Measurements from ENCODE around the gene SNAI1. TPM values are rescaled to one million over a fixed set of nuclear protein-coding genes. Genes with fewer than 3 reads are reported as not detected.
A peak's percentile ranks its signal among the peaks of the same experiment; 100 is the strongest.
"Not testable (repeated sequence)": the region's sequence is repeated elsewhere in the genome, so short reads cannot be mapped to it uniquely, and the experiment has no call there.

The SNAI1 gene
- total and polyA plus RNA-seq, 8 donors = 0.37 to 7.1 (median 2.7) TPM; not detected in 2

DNA sequence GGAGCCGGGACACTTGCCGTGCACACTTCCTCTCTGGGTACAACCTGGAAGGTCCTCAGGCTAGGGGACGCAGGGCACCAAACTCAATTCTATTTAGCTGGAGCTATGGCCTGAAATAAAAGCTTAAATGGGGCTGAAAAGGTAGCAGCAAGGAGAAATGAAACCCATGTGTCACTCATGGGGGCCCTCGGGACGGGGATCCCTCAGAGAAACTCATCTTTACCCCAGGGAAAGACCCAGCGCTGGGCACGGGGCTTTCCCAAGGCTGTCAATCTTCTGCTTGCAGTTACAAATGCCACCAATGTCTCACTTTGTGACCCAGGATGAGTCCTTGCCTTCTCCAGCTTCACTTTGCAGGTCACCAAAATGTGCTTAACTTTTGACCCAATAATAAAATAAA lies 16.5 kb downstream of the SNAI1 start:
- TF ChIP-seq POLR2A (IDR thresholded peaks at IDR 0.05) (no peak), CTCF (IDR thresholded peaks at IDR 0.05) (no peak), POLR2AphosphoS5 (IDR thresholded peaks at IDR 0.05) (no peak), EP300 (IDR thresholded peaks at IDR 0.05) (no peak)
- DNase-seq = no peak
- Histone ChIP-seq H3K36me3 (no peaks in the 10 kb centered on the region), H3K27ac (no peak overlapping the region), H3K9me3 (no peaks in the 10 kb centered on the region), H3K4me1 (no peaks in the 10 kb centered on the region), H3K4me3 (no peak overlapping the region), H3K27me3 (no peaks in the 10 kb centered on the region)
- WGBS, 5 donors = 68 to 85% (median 71%) methylated on average over 7 of the region's 7 CpGs
- intact Hi-C loops (cut with DNase I; ENCODE audit: low total_unique reads) = no loop called here

GRCh38 chr20:50000548-50001222 lies 17.9 kb downstream of the SNAI1 start:
- 70 to 77% (median 73%) methylated on average over 14 of the region's 14 CpGs for WGBS, 5 donors

GRCh38 chr20:50001784-50002311 lies 19.1 kb downstream of the SNAI1 start:
- 82 to 94% (median 88%) methylated on average over 9 of the region's 9 CpGs for WGBS, 5 donors
- H3K27ac ChIP-seq = no peak overlapping the region
- no peaks in the 10 kb centered on the region for H3K9me3 ChIP-seq
- no peaks in the 10 kb centered on the region for H3K36me3 ChIP-seq
- DNase-seq = no peak
- no peaks in the 10 kb centered on the region for H3K27me3 ChIP-seq
- H3K4me3 ChIP-seq = no peak overlapping the region
- H3K4me1 ChIP-seq = no peaks in the 10 kb centered on the region
- intact Hi-C loops (cut with DNase I; ENCODE audit: low total_unique reads) = no loop called here
- TF ChIP-seq POLR2AphosphoS5 (IDR thresholded peaks at IDR 0.05) (no peak), POLR2A (IDR thresholded peaks at IDR 0.05) (no peak), CTCF (IDR thresholded peaks at IDR 0.05) (no peak), EP300 (IDR thresholded peaks at IDR 0.05) (no peak)

More at GRCh38 chr20:50000548-50001222, 17.9 kb downstream of the SNAI1 start:
- H3K9me3 ChIP-seq; H3K4me3 ChIP-seq; DNase-seq; H3K4me1 ChIP-seq; H3K27ac ChIP-seq; H3K27me3 ChIP-seq; intact Hi-C loops (cut with DNase I; ENCODE audit: low total_unique reads); H3K36me3 ChIP-seq: not testable (repeated sequence)

- intact Hi-C loops (cut with DNase I; ENCODE audit: low total_unique reads) = no loop called here
- Histone ChIP-seq H3K27ac (no peak overlapping the region), H3K4me1 (no peaks in the 10 kb centered on the region), H3K27me3 (peaks cover 0 to 8% (median 0%) of the 10 kb centered on the region in 3 donors), H3K36me3 (no peaks in the 10 kb centered on the region), H3K9me3 (no peaks in the 10 kb centered on the region), H3K4me3 (no peak overlapping the region)
- TF ChIP-seq POLR2AphosphoS5 (IDR thresholded peaks at IDR 0.05) (peak in 1 of 3 donors; percentile 32), POLR2A (IDR thresholded peaks at IDR 0.05) (no peak), CTCF (IDR thresholded peaks at IDR 0.05) (no peak), EP300 (IDR thresholded peaks at IDR 0.05) (no peak)
- 67 to 83% (median 78%) methylated on average over 4 of the region's 4 CpGs for WGBS, 5 donors
- DNase-seq = peak in 1 of 2 donors; percentile 44
Measured at GRCh38 chr20:50003253-50003656, 20.5 kb downstream of the SNAI1 start.

DNA sequence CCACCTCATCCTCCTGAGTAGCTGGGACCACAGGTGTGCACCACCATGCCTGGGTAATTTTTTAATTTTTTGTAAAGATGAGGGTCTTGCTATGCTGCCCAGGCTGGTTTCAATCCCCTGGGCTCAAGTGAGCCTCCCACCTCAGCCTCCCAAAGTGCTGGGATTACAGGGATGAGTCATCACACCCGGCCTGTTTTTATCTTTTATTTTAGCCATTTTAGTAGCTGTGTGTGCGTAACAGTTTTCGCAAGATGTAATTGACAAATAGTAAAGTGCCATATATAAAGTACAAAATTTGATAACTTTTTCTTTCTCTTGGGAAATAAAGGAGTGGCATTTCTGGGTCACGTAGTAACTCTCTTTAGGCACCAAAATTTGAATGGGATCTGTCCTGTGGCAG lies 21.4 kb downstream of the SNAI1 start:
- Histone ChIP-seq H3K36me3 (no peaks in the 10 kb centered on the region), H3K9me3 (no peaks in the 10 kb centered on the region), H3K4me3 (no peak overlapping the region), H3K27ac (no peak overlapping the region), H3K4me1 (peaks cover 0 to 2% (median 0%) of the 10 kb centered on the region in 4 donors), H3K27me3 (peaks cover 0 to 13% (median under 1%) of the 10 kb centered on the region in 3 donors)
- TF ChIP-seq POLR2AphosphoS5 (IDR thresholded peaks at IDR 0.05) (no peak), CTCF (IDR thresholded peaks at IDR 0.05) (no peak), POLR2A (IDR thresholded peaks at IDR 0.05) (no peak), EP300 (IDR thresholded peaks at IDR 0.05) (no peak)
- WGBS, 5 donors = 76 to 83% (median 79%) methylated on average over 4 of the region's 4 CpGs
- intact Hi-C loops (cut with DNase I; ENCODE audit: low total_unique reads) = no loop called here
- DNase-seq = no peak

Data from stomach (tissue), 9 donors.